HG02571 (cell line): ENCODE results near the gene NR2F2.
A peak's percentile ranks its signal among the peaks of the same experiment; 100 is the strongest.

Experiments
- ATAC-seq: cut with Tn5 transposase; IDR thresholded peaks from one replicate; pipeline ENCODE4 v1.9.1; 2021; ENCODE audit warnings: mild to moderate bottlenecking, moderate library complexity; ENCODE audit not compliant: unreplicated experiment

Gene NR2F2

GRCh38 chr15:96316953-96317629 is 13.4 kb upstream of the NR2F2 start:
- no peak for ATAC-seq

GRCh38 chr15:96320107-96320506 is 10.4 kb upstream of the NR2F2 start:
- no peak for ATAC-seq

- no peak for ATAC-seq
These were observed 9.5 kb upstream of the NR2F2 start for GRCh38 chr15:96320703-96321638.

GRCh38 chr15:96321639-96322535 is 8.6 kb upstream of the NR2F2 start:
- no peak for ATAC-seq

GRCh38 chr15:96322536-96323318 is 7.8 kb upstream of the NR2F2 start:
- ATAC-seq, result no peak

- ATAC-seq, result no peak
These were observed 7.0 kb upstream of the NR2F2 start for GRCh38 chr15:96323319-96324145.

GRCh38 chr15:96324192-96324895 is 6.2 kb upstream of the NR2F2 start:
- ATAC-seq, result no peak

- no peak for ATAC-seq
These were observed 5.5 kb upstream of the NR2F2 start for GRCh38 chr15:96324940-96325540.

GRCh38 chr15:96325541-96326327 is 4.8 kb upstream of the NR2F2 start:
- no peak for ATAC-seq

- ATAC-seq, result no peak
These were observed 4.0 kb upstream of the NR2F2 start for GRCh38 chr15:96326328-96327154.

- no peak for ATAC-seq
These were observed 3.3 kb upstream of the NR2F2 start for GRCh38 chr15:96327155-96327741.

- no peak for ATAC-seq
These were observed 2.2 kb upstream of the NR2F2 start for GRCh38 chr15:96328181-96328876.

GRCh38 chr15:96328877-96329195 is 1.7 kb upstream of the NR2F2 start:
- ATAC-seq, result no peak

GRCh38 chr15:96329403-96329981 is 1.0 kb upstream of the NR2F2 start:
- ATAC-seq, result no peak

GRCh38 chr15:96330064-96330449 is 443 bp upstream of the NR2F2 start:
- peak; percentile 37 for ATAC-seq
